Tibial artery (tissue), 4 donors: Measurements from ENCODE around the gene BUD31.

Source experiments
- DNase-seq, 2 donors: peaks; one replicate each; pipeline ENCODE4 v3.0.0-alpha.2; 2019
- H3K27ac ChIP-seq, 2 donors: fragments of 200-600 bp; sonication (generic) in 1 of 2; 1 replicate in 1 of 2; 2 replicates in 1 of 2; pipeline ENCODE4 v1.5.1; 2018 to 2019; ENCODE audit warnings: mild to moderate bottlenecking in 1 of 2
- H3K27me3 ChIP-seq, 2 donors: fragments of 200-600 bp; sonication (generic) in 1 of 2; one replicate each; pipeline versions ENCODE4 v1.5.1 to v1.6.0; 2016 to 2019
- H3K36me3 ChIP-seq, 3 donors: fragments of 200-600 bp; sonication (generic) in 2 of 3; one replicate each; pipeline ENCODE4 v1.5.1; 2016 to 2019; ENCODE audit warnings: mild to moderate bottlenecking in 2 of 3
- H3K4me1 ChIP-seq, 4 donors: fragments of 200-600 bp; sonication (generic) in 2 of 4; 1 replicate in 3 of 4; 2 replicates in 1 of 4; pipeline ENCODE4 v1.5.1; 2016 to 2019
- H3K4me3 ChIP-seq, 2 donors: fragments of 200-600 bp; sonication (generic) in 1 of 2; 1 replicate in 1 of 2; 2 replicates in 1 of 2; pipeline ENCODE4 v1.5.1; 2018 to 2019; ENCODE audit warnings: mild to moderate bottlenecking in 2 of 2
- H3K9me3 ChIP-seq, 3 donors: fragments of 200-600 bp; sonication (generic) in 1 of 3; one replicate each; pipeline ENCODE4 v1.5.1; 2016 to 2019
- intact Hi-C: fragments of 100-400 bp; cut with DNase I; formaldehyde crosslinking; loops from one replicate; pipeline ENCODE4 v1.15.0; 2023; ENCODE audit warnings: low total_unique reads
- TF ChIP-seq, protein P1 (sequence below), 2 experiments: fragments of 200-600 bp in 1 of 2; fragments of 450-650 bp in 1 of 2; IDR thresholded peaks; one replicate each; pipeline ENCODE4 v1.5.1; 2017 to 2019; ENCODE audit warnings: antibody characterized with exemption in 2 of 2, mild to moderate bottlenecking in 1 of 2, moderate library complexity in 1 of 2

Gene BUD31

GRCh38 chr7:99366646-99367045 is 42.1 kb upstream of the BUD31 start:
- TF ChIP-seq, protein P1, sequence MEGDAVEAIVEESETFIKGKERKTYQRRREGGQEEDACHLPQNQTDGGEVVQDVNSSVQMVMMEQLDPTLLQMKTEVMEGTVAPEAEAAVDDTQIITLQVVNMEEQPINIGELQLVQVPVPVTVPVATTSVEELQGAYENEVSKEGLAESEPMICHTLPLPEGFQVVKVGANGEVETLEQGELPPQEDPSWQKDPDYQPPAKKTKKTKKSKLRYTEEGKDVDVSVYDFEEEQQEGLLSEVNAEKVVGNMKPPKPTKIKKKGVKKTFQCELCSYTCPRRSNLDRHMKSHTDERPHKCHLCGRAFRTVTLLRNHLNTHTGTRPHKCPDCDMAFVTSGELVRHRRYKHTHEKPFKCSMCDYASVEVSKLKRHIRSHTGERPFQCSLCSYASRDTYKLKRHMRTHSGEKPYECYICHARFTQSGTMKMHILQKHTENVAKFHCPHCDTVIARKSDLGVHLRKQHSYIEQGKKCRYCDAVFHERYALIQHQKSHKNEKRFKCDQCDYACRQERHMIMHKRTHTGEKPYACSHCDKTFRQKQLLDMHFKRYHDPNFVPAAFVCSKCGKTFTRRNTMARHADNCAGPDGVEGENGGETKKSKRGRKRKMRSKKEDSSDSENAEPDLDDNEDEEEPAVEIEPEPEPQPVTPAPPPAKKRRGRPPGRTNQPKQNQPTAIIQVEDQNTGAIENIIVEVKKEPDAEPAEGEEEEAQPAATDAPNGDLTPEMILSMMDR (IDR thresholded peaks at IDR 0.05): no peak
- no peaks in the 10 kb centered on the region for H3K9me3 ChIP-seq
- H3K4me1 ChIP-seq: peaks cover 0 to 10% (median 2%) of the 10 kb centered on the region in 4 donors
- intact Hi-C loops: no loop called here
- H3K27me3 ChIP-seq: no peaks in the 10 kb centered on the region
- H3K27ac ChIP-seq: no peak overlapping the region
- peaks cover 47 to 75% (median 53%) of the 10 kb centered on the region in 3 donors for H3K36me3 ChIP-seq
- no peak for DNase-seq
- H3K4me3 ChIP-seq: no peak overlapping the region

- no peak for DNase-seq
- Histone ChIP-seq H3K27me3 (no peaks in the 10 kb centered on the region), H3K27ac (peak overlapping the region in 1 of 2 donors; percentile 51), H3K9me3 (no peaks in the 10 kb centered on the region), H3K36me3 (peaks cover 28 to 52% (median 35%) of the 10 kb centered on the region in 3 donors), H3K4me1 (peaks cover 0 to 23% (median 3%) of the 10 kb centered on the region in 4 donors), H3K4me3 (no peak overlapping the region)
- intact Hi-C loops: no loop called here
- TF ChIP-seq, protein P1 (IDR thresholded peaks at IDR 0.05): no peak
Observed at GRCh38 chr7:99368750-99369389, 39.9 kb upstream of the BUD31 start.

DNA sequence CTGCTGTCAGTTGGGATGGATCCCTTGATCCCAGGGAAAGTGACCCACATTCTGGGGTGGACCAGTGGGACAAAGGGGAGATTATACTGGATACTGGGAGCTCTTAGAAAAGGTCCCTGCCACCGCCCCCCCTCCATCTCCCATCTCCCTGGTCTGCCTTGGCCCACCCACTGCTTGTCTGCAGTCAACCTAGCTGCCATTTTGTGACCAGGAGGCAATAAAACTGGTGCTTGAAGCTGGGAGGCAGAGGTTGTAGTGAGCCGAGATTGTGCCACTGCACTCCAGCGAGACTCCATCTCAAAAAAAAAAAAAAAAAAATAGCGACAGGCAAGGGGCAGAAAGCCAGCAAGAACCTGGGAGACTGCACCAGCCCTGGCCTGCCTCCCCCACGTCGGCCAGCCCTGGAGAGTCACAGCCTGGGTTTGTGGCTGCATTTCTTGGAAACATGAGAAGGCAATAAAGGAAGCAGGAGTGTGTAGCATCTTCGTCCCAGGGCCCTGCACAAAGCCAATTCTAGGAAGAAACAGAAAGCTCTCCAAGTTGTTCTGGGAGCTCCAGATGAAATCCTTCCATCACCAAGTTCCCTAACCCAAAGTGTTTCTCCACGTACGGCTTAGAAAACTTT is 38.9 kb upstream of the BUD31 start:
- Histone ChIP-seq H3K4me1 (peaks cover 0 to 28% (median 8%) of the 10 kb centered on the region in 4 donors), H3K36me3 (peaks cover 18 to 42% (median 25%) of the 10 kb centered on the region in 3 donors), H3K27me3 (no peaks in the 10 kb centered on the region), H3K4me3 (no peak overlapping the region), H3K9me3 (no peaks in the 10 kb centered on the region), H3K27ac (peak overlapping the region in 1 of 2 donors; percentile 51)
- no peak for DNase-seq
- TF ChIP-seq, protein P1 (IDR thresholded peaks at IDR 0.05): no peak
- intact Hi-C loops: no loop called here

GRCh38 chr7:99371376-99371920 is 37.3 kb upstream of the BUD31 start:
- no peaks in the 10 kb centered on the region for H3K9me3 ChIP-seq
- H3K4me1 ChIP-seq: peaks cover 0 to 37% (median 16%) of the 10 kb centered on the region in 4 donors
- intact Hi-C loops: no loop called here
- H3K27ac ChIP-seq: peak overlapping the region in 1 of 2 donors; percentile 8
- no peak for DNase-seq
- no peaks in the 10 kb centered on the region for H3K27me3 ChIP-seq
- TF ChIP-seq, protein P1 (IDR thresholded peaks at IDR 0.05): no peak
- H3K4me3 ChIP-seq: no peak overlapping the region
- peaks cover 10 to 27% (median 12%) of the 10 kb centered on the region in 3 donors for H3K36me3 ChIP-seq

- no peaks in the 10 kb centered on the region for H3K27me3 ChIP-seq
- no peak overlapping the region for H3K4me3 ChIP-seq
- H3K9me3 ChIP-seq: no peaks in the 10 kb centered on the region
- TF ChIP-seq, protein P1 (IDR thresholded peaks at IDR 0.05): no peak
- H3K36me3 ChIP-seq: peaks cover 0 to 17% (median 5%) of the 10 kb centered on the region in 3 donors
- intact Hi-C loops: no loop called here
- peak overlapping the region; percentile 12 to 61 for H3K27ac ChIP-seq
- H3K4me1 ChIP-seq: peaks cover 0 to 37% (median 16%) of the 10 kb centered on the region in 4 donors
- no peak for DNase-seq
Observed at GRCh38 chr7:99372275-99373090, 36.3 kb upstream of the BUD31 start.
